Psoas muscle (tissue), 8 donors: Measurements from ENCODE around the gene TMC7. TPM values are rescaled to one million over a fixed set of nuclear protein-coding genes. Genes with fewer than 3 reads are reported as not detected.
"Not testable (repeated sequence)": the region's sequence is repeated elsewhere in the genome, so short reads cannot be mapped to it uniquely, and the experiment has no call there.

Experiments used
- ATAC-seq, 4 donors: fragments of 200-7000 bp; cut with Tn5 transposase; one replicate each; pipeline ENCODE4 v1.9.1; 2020; ENCODE audit warnings: moderate library complexity in 3 of 4, mild to moderate bottlenecking in 2 of 4
- DNase-seq, 2 donors: peaks; one replicate each; pipeline ENCODE4 v3.0.0-alpha.2; 2020
- H3K27ac ChIP-seq: fragments of 200-600 bp; one replicate; pipeline ENCODE4 v1.8.0; 2022
- H3K27me3 ChIP-seq, 3 donors: fragments of 200-600 bp in 1 of 3; one replicate each; pipeline versions ENCODE4 v1.6.1 to v1.8.0; 2013 to 2022; ENCODE audit warnings: low read length in 2 of 3, mild to moderate bottlenecking in 2 of 3, moderate library complexity in 1 of 3; ENCODE audit not compliant: insufficient read depth in 3 of 3
- H3K36me3 ChIP-seq, 2 donors: fragments of 200-600 bp in 1 of 2; one replicate each; pipeline versions ENCODE4 v1.6.1 to v1.8.0; 2013 to 2022; ENCODE audit warnings: low read depth in 1 of 2, mild to moderate bottlenecking in 1 of 2, moderate library complexity in 1 of 2; ENCODE audit not compliant: insufficient read depth in 1 of 2
- H3K4me1 ChIP-seq: fragments of 200-600 bp; one replicate; pipeline ENCODE4 v1.8.0; 2022
- H3K4me3 ChIP-seq: fragments of 200-600 bp; one replicate; pipeline ENCODE4 v1.8.0; 2022; ENCODE audit warnings: mild to moderate bottlenecking
- H3K9me3 ChIP-seq: fragments of 200-600 bp; one replicate; pipeline ENCODE4 v1.8.0; 2022
- WGBS, 3 donors: extraction: QIAGEN DNeasy Blood & Tissue Kit; methylation state at CpG; one replicate each; pipeline versions ENCODE4 v1.1.6 to v1.1.7; 2013; 5-methylcytosine and 5-hydroxymethylcytosine counted together
- intact Hi-C, 2 donors: fragments of 100-400 bp; cut with DNase I; formaldehyde crosslinking; loops; one replicate each; pipeline versions ENCODE4 v1.11.0 to v1.14.2; 2022
- polyA plus RNA-seq, 3 donors: library from polyadenylated mRNA; stranded (reverse); fragments of 200-250 nt; gene quantifications; one replicate each; pipeline ENCODE4 v1.2.3, GENCODE V29; 2013
- total RNA-seq, 4 donors: library from RNA; stranded (reverse); fragmentation: NEBNext Ultra II Directional in 2 of 4; extraction: Animal tissue kit (Norgen Biotek cat#: 25700) in 2 of 4; gene quantifications; one replicate each; pipeline versions ENCODE4 v1.2.1 to v1.2.4, GENCODE V29; 2021 to 2023
- TF ChIP-seq, protein P1 (sequence below): fragments of 200-600 bp; IDR thresholded peaks from one replicate; pipeline ENCODE4 v1.8.0; 2022; ENCODE audit warnings: antibody characterized with exemption
- donor health status: healthy with polysubstance abuse.
- donor health status: DM: no; HTN: no; CAD: no; lungs with moderate emphysema.
- donor health status: Bipolar disorder and iron deficiency.
- donor health status: healthy.
- donor health status: DM: yes; HTN: yes; CAD: no.
- donor health status: DM: no; HTN: no; CAD: no.
- donor health status: DM: no; HTN: no; CAD: no.
- donor health status: DM: yes; HTN: yes; CAD: no.

Gene TMC7
- total and polyA plus RNA-seq, 7 donors = 0.32 to 1.8 (median 0.60) TPM

DNA sequence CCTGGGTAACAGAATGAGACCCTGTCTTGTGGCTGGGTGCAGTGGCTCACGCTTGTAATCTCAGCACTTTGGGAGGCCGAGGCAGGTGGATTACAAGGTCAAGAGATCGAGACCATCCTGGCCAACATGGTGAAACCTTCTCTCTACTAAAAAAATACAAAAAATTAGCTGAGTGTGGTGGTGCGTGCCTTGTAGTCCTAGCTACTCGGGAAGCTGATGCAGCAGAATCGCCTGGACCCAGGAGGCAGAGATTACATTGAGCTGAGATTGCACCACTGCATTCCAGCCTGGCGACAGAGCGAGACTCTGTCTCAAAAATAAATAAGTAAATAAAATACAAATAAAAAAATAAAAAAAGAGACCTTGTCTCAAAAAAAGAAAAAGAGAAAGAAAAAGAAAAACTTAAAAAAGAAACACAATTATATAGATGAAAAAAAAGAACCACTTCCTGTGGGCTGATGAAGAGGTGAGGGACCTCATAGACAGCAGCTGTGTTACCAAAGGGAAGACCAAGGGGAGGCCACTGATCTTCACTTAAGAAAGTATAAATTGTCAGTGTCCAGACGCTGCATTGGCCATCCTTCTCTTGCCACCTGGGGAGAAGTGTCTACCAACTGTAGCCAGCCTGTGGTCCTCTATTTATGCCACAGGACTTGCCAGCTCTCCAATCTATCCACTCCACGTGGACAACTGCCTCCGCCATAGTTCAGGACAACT, 33.1 kb upstream of the TMC7 start:
- H3K9me3 ChIP-seq = no peaks in the 10 kb centered on the region
- DNase-seq (no peak), ATAC-seq (no peak)
- no peaks in the 10 kb centered on the region for H3K27me3 ChIP-seq
- no peaks in the 10 kb centered on the region for H3K36me3 ChIP-seq
- H3K27ac ChIP-seq = no peak overlapping the region
- TF ChIP-seq, protein P1, sequence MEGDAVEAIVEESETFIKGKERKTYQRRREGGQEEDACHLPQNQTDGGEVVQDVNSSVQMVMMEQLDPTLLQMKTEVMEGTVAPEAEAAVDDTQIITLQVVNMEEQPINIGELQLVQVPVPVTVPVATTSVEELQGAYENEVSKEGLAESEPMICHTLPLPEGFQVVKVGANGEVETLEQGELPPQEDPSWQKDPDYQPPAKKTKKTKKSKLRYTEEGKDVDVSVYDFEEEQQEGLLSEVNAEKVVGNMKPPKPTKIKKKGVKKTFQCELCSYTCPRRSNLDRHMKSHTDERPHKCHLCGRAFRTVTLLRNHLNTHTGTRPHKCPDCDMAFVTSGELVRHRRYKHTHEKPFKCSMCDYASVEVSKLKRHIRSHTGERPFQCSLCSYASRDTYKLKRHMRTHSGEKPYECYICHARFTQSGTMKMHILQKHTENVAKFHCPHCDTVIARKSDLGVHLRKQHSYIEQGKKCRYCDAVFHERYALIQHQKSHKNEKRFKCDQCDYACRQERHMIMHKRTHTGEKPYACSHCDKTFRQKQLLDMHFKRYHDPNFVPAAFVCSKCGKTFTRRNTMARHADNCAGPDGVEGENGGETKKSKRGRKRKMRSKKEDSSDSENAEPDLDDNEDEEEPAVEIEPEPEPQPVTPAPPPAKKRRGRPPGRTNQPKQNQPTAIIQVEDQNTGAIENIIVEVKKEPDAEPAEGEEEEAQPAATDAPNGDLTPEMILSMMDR = no peak
- intact Hi-C loops = no loop called here
- H3K4me1 ChIP-seq = no peaks in the 10 kb centered on the region
- 89 to 92% (median 91%) methylated on average over 11 of the region's 11 CpGs for WGBS, 3 donors
- no peak overlapping the region for H3K4me3 ChIP-seq

DNA sequence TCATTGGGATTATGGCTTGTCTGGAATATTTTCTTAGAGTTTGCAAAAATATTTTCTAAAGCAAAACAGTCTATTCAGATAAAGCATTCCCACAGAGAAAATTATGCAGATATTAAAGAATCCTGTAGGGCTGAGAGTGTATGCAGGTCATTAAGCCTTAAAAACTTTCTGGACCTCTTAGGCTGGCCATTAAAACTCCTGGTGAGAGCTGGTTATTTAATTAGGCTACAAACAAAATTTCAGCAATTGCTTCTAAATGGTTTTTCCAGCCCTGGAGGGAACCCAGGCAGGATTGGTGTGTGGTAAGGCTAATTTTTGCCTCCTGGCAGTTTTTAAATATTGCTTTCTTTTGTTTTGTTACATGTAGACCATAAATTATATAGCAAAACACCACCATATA, 30.2 kb upstream of the TMC7 start:
- ATAC-seq (no peak), DNase-seq (no peak)
- H3K36me3 ChIP-seq = no peaks in the 10 kb centered on the region
- TF ChIP-seq, protein P1 = no peak
- no peak overlapping the region for H3K4me3 ChIP-seq
- no peaks in the 10 kb centered on the region for H3K27me3 ChIP-seq
- H3K9me3 ChIP-seq = no peaks in the 10 kb centered on the region
- intact Hi-C loops = no loop called here
- H3K27ac ChIP-seq = no peak overlapping the region
- peaks cover 9% of the 10 kb centered on the region for H3K4me1 ChIP-seq

DNA sequence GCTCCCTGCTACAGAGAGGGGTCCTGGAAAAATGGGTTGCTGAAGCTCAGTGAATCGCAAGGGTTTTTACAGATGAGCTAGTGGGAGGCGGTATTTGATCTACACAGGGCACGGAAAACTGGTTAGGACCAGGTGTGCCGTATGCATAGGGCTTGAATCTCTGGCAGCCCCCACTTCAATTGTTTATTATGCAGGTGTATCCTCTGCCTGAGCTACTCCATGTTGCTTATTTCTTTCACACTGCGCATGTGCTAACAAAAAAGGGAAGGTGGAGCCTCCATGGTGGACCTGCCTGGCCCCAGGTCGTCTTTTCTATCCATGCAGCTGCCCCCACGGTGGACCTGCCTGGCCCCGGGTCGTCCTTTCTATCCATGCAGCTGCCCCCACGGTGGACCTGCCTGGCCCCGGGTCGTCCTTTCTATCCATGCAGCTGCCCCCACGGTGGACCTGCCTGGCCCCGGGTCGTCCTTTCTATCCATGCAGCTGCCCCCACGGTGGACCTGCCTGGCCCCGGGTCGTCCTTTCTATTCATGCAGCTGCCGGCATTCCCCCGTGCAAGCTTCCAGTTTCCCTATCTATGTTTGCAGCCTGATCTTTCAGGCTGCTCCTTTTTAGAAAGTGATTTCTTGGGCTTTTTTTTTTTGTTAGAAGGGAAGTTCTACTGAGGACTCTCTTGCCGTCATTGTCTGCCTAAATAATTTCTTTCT, 27.7 kb upstream of the TMC7 start:
- not testable (repeated sequence) for H3K27ac ChIP-seq, H3K27me3 ChIP-seq, DNase-seq, H3K9me3 ChIP-seq, ATAC-seq, H3K36me3 ChIP-seq
- H3K4me1 ChIP-seq = peaks cover 30% of the 10 kb centered on the region
- WGBS, 3 donors = 50 to 66% (median 52%) methylated on average over 14 to 16 of the region's 21 CpGs
- intact Hi-C loops = loop anchor here in 1 of 2 donors (2.0 kb wide), 1 partner anchor 23 kb away; no protein-coding TSS in a partner anchor
- peak overlapping the region; percentile 18 for H3K4me3 ChIP-seq

DNA sequence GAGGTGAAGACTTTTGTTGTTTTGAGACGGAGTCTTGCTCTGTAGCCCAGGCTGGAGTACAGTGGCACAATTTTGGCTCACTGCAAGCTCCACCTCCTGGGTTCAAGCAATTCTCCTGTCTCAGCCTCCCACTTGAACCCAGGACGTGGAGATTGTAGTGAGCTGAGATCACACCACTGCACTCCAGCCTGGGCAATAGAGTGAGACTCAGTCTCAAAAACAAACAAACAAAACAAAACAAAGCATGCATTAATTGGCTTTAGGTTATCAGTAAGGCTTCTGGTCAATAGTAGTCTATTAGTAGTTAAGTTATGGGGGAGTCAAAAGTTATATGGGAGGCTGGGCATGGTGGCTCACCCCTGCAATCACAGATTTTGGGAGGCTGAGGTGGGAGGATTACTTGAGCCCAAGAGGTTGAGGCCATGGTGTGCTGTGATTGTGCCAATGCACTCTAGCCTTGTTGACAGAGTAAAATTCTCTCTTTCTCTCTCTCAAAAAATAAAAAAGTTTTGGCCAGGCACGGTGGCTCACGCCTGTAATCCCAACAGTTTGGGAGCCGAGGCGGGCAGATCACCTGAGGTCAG, 27.0 kb upstream of the TMC7 start:
- not testable (repeated sequence) for H3K36me3 ChIP-seq, H3K27ac ChIP-seq, ATAC-seq, H3K27me3 ChIP-seq, DNase-seq, H3K9me3 ChIP-seq, H3K4me3 ChIP-seq
- intact Hi-C loops = loop anchor here in 1 of 2 donors (2.0 kb wide), 1 partner anchor 24 kb away; no protein-coding TSS in a partner anchor
- 72 to 84% (median 75%) methylated on average over 6 of the region's 6 CpGs for WGBS, 3 donors
- H3K4me1 ChIP-seq = peaks cover 36% of the 10 kb centered on the region

DNA sequence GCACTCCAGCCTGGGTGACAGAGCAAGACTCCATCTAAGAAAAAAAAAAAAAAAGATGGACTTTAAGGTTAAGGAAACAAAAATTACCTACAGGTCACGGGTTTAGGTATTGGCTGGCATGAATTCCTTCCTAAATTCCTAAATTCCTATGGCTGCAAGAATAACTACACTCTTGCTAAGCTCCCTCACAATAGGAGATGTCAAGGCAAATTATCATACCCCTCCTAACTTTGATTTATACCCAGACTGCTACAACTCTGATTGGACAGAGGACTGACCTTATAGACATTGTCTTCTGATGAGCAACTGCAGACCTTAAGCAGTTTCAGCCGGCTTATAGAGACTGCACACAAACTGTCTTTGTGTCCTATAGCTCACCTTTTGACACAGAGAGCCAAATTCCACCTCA, 25.1 kb upstream of the TMC7 start:
- no peak for DNase-seq
- H3K4me3 ChIP-seq = no peak overlapping the region
- H3K27ac ChIP-seq = peak overlapping the region; percentile 90
- no peak for ATAC-seq
- H3K27me3 ChIP-seq = no peaks in the 10 kb centered on the region
- H3K4me1 ChIP-seq = peaks cover 36% of the 10 kb centered on the region
- H3K36me3 ChIP-seq = no peaks in the 10 kb centered on the region
- intact Hi-C loops = no loop called here
- no peaks in the 10 kb centered on the region for H3K9me3 ChIP-seq
- 61 to 73% (median 65%) methylated on average over 2 of the region's 2 CpGs for WGBS, 3 donors
- TF ChIP-seq, protein P1 = no peak
